ENCODE measurements around the gene SNX5.

SNX5 gene

DNA sequence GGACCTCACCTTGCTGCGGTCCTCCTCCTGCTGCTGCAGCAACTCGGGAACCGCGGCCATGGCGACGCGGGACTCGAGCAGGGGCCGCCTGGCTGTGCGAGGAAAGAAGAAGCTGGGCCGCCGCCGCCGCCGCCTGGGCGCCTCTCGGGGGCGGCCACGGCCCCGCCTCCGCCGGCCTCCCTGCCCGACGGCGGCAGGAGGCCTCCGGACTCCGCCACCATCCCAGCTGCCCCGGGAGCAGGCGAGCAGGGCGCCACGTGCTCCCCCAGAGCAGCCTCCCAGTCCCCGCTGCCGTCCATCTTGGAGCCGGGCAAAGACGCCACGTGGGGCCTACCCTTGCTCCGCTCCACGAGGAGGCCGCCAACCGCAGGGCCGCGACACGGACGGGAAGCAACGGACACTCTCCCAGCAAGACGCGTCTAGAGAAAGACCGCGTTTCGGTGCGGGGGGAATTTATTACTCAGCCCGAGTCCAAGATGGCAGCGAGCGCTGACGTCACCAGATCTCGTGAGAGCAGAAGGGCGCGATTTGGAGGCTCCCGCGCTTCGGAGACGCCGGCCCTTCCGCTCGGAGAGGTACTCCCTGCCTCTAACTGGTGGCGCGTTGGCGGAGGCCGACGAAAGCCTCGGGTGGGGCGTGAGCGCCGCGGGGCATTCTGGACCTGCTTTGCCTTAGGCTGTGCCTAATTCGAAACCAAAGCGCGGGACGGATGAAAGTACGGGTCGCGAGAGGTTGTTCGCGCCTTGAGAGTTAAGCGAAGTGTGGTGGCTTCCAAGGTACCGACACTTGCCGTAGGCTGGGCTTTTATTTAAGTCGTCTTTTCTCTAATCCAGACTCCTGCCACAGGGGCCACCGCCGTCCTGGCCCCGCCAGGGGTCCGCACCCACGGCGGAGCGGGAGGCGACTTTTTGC, at the start of gene SNX5, which contains the start of gene MGME1:
Gene SNX5, minus strand, starts transcription at position 429 of the 912 bp plus-strand sequence. Its CDS starts 369 bp downstream, at position 60.
Gene MGME1, plus strand, starts transcription at position 653 of the 912 bp plus-strand sequence. CDS start 842 bp downstream, outside the sequence.
- DNase-seq (ENCODE audit: low read depth in 2 of 3, low spot score in 1 of 3) = peak; percentile 98 to 100 (median 98)

DNA sequence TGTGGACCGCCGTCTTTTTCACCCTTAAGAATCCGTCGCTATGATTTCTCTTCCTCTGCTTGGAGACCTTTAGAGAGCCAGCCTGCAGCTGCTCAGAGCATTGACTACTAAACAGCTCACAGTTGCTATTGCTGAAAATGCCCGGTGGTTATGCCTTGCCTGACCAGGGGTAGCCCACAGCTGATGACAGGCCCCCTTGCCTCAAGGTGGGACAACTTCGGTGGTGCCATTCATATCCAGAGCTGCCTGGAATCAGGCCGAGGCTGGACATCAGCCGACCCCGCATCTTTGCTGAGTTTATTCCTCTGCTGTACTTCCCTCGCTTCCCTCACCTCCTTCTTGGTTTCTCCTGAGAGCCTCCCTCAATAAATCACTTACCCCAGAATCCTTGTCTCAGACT, 49.5 kb upstream of the SNX5 start:
- DNase-seq (ENCODE audit: low read depth in 2 of 3, low spot score in 1 of 3) = no peak

DNA sequence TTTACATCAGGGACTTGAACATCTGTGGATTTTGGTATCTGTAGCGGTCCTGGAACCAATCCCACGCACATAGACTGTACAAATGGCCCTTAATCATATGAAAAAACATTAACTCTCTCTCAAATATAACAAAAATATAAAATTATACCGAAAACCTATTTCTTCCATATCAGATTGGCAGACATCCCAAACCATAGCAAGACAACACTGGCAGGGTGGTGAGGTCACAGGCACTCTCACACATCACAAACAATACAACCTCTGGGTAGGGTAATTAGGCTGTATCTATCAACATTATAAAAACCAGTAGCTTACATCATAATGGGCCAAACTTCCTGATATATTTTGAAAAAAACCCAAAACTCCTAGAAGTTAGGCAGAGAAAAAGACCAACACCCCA, 48.2 kb upstream of the SNX5 start:
- no peak for DNase-seq (ENCODE audit: low read depth in 2 of 3, low spot score in 1 of 3)

DNA sequence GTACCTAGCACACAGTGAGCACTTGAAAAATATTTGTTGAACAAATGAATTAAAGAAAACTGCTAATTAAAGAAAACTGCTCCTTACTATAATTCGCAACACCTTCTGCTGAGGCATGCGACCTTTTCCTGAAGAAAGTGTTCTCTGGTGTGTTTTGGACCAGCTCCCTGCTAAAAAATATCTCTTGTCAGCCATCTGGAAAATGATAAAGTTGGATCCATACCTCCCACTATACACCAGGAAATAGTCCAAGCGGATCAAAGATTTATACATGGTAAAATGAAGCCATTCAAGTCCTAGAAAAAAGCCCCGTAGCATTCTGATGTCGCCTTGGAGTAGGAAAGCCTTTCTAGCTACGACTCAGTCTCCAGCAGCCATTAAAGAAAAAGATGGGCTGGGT, 45.8 kb upstream of the SNX5 start:
- DNase-seq (ENCODE audit: low read depth in 2 of 3, low spot score in 1 of 3) = no peak

DNA sequence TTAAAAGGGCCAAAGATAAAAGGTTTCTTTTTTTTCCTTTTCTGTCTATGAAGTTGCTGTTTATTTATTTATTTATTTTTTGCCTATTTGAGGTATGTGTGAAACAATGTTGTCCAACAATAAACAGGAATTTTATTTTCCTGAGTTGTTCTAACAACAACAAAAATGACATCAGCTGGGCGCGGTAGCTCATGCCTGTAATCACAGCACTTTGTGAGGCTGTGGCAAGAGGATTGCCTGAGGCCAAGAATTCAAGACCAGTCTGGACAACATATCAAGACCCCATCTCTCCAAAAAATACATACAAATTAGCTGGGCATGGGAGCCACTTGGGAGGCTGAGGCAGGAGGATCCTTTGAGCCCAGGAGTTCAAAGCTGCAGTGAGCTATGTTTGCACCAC, 44.3 kb upstream of the SNX5 start:
- no peak for DNase-seq (ENCODE audit: low read depth in 2 of 3, low spot score in 1 of 3)

DNA sequence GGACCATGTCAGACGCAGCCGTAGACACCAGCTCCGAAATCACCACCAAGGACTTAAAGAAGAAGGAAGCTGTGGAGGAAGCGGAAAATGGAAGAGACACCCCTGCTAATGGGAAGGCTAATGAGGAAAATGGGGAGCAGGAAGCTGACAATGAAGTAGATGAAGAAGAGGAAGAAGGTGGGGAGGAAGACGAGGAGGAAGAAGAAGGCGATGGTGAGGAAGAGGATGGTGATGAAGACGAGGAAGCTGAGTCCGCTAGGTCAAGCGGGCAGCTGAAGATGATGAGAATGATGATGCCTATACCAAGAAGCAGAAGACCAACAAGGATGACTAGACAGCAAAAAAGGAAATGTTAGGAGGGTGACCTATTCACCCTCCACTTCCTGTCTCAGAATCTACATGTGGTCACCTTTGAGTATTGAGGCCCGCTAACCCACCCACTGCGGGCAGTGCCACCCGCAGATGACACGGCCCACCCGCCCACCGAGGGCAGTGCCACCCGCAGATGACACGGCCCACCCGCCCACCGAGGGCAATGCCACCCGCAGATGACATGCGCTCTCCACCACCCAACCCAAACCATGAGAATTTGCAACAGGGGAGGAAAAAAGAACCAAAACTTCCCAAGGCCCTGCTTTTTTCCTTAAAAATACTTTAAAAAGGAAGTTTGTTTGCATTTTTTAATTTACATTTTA, 43.5 kb upstream of the SNX5 start:
- no peak for DNase-seq (ENCODE audit: low read depth in 2 of 3, low spot score in 1 of 3)

DNA sequence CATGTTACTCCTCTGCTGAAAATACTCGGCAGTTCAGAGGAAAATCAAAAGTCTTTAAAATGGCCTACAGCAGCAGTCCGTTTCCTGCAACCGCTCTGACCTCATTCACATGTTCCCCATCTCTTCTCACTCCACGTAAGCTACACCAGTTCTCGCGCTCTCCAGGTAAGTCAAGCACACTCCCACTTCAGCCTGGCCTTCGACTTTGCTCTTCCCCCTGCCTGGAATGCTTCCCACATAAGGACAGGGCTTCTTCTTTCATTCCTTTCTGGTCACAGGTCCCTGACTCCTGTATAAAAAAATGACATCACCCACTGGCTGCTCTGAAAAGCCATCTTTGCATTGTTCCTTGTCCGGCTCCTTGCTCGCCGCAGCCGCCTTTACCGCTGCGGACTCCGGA, 42.9 kb upstream of the SNX5 start:
- no peak for DNase-seq (ENCODE audit: low read depth in 2 of 3, low spot score in 1 of 3)

DNA sequence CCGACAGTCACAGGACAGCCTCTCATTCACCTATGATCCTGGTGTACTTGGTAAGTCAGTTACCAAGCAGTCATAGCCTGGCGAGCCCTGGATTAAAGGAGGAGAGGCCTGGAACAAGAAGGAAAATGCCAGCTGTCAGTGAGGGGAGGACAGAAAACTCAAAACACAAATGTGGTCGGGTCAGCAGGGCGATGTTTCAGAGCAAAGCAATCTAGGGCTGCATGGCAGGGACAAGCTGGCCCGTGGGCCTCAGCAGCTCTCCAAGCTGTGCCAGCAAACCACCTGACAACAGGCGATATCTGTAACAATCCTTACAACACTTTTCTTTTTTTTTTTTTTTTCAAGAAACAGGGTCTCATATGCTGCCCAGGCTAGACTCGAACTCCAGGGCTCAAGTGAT, 40.5 kb upstream of the SNX5 start:
- no peak for DNase-seq (ENCODE audit: low read depth in 2 of 3, low spot score in 1 of 3)

DNA sequence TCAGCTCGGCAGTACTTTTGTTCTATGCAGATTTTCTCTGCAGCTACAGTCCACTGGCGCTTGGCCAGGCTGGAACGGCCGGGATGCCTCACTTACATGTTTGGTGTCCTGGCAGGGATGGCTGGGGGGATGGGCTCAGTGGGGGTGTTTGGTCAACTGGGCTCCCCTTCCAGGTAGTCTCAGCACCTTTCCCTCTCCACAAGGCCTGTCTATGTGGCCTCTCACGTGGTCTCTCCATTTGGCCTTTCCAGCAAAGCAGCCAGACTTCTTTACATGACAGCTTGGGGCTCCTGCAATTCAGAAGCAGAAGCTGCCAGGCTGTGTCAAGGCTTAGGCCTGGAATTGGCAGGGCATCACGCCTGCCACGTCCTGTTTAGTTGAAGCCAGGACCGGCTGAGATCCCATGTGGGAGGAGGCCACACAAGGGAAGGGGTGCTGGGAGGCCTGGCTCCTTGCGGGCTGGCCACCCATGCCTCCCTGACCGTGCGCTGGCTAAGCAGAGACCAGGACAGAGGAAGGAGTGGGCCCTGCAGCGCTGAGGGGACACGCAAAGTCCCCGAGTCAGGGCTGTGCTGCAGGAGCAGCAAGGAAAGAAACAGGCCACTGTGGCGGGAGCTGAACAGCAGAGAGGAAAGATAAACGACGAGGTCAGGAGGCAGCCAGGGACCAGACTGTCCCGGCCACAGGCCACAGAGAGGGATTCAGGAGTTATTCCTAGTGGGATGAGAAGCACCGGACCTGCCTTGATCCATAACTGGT, 39.1 kb upstream of the SNX5 start:
- no peak for DNase-seq (ENCODE audit: low read depth in 2 of 3, low spot score in 1 of 3)

DNA sequence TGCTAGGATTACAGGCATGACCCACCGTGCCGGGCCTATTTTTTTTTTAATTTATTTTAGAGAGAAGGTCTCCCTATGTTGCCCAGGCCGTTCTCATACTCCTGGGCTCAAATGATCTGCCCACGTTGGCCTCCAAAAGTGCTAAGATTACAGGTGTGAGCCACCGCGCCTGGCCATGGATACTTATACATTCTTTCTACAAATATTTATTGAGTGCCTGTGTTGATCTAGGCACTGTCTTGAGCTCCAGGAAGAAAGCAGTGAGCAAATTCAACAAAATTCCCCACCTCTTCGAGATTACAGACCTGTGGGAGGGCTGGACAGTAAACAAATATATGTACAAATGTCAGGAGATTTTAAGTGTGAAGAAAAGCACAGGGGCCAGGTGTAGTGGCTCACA, 38.1 kb upstream of the SNX5 start:
- DNase-seq (ENCODE audit: low read depth in 2 of 3, low spot score in 1 of 3) = no peak

DNA sequence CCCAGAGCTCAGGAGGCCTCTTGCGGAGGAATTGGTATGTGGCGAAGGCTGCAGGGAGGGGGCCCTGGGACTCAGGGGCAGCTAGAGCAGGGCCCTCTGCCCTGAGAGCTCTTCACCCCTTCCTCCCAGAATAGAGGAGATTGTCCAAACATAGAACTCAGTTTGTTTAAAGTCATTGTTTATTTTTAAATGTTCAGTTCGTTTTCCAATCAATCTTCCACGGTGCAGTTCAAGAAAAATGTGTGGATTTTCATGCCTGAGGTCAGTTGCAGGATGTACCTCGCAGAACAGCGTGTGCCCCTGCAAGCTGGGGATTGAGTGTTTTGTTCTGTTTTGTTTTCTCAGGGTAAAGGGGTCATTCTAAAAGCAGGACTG, 37.4 kb upstream of the SNX5 start:
- no peak for DNase-seq (ENCODE audit: low read depth in 2 of 3, low spot score in 1 of 3)

DNA sequence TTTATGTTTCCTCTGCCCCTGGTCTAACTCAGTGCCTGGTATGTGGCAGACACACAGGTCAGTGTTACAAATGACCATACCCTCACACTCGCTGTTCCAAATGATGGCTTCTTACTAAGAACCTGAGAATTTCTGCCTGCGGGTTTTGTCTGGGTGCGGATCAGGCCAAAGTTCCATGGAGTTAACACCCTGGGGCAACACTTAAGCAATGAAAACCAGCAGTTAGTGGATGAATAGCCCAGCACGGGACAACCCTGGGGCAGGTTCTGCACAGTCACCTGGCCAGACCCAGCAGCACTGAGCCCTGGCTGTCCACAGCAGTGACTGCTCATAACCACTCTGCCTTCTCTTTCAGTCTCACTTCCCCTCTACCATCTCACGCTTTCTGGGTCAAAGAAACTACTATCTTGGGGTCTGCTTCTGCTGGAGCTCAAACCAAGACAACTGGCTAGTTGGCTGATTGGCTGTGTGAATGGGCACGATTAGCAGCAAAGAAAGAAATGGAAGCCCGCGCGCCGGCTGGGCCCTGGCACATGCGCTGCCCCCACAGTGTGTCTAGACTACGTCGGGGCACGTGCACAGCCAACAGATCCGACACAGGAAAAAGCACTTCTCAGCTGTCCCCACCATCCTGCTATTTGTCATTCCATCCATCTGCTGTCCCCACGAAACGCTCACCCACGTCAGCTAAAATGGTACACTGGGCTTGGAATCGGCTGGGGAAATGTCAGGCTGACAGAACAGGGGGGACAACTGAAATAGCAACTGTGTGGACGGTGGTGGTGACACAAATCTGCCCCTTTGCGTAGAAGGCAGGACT, 36.8 kb upstream of the SNX5 start:
- no peak for DNase-seq (ENCODE audit: low read depth in 2 of 3, low spot score in 1 of 3)

DNA sequence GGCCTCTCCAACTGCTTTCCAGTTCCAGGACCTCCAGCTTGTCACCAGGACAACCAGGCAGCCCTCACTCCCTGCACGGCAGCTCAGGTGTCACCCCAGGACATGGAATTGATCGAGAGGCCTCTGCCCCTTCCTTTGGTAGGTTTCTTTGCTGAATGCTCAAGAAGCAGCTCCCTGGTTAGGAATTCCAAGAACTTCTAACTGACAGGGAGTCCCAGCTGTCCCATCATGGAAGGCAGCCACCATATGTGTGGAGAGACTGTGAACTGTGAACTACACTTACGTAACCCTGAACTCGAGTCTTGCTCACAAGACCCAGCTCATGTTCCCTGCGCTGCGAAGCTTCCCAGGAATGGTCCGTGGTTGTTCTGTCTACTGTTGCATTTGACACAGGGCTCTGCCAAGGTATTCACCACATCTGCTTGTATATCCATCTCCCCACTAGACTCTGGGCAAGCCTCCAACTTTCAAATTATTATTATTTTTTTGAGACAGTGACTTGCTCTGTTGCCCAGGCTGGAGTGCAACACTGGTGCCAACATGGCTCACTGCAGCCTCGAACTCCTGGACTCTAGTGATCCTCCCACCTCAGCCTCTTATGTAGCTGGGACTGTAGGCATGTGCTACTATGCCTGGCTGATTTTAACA, 35.9 kb upstream of the SNX5 start:
- no peak for DNase-seq (ENCODE audit: low read depth in 2 of 3, low spot score in 1 of 3)

DNA sequence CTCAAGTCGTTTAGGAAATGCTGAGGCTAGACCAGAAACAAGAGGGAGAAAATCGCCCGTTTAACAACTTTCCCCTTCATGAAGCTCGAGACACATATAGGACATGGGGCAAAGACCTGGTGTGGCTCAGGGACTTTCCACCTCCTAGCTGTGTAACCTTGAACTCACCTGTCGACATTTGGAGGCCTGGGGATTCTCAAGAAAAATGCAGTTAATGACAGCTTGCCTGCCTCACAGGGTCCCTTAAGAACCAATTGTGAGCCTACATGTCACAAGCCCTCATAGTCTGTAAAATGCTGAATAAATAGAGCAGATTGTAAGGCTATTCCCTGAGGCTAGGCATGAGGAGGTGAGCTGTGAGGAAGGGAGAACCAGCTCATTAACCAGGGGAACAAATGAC, 35.3 kb upstream of the SNX5 start:
- no peak for DNase-seq (ENCODE audit: low read depth in 2 of 3, low spot score in 1 of 3)

DNA sequence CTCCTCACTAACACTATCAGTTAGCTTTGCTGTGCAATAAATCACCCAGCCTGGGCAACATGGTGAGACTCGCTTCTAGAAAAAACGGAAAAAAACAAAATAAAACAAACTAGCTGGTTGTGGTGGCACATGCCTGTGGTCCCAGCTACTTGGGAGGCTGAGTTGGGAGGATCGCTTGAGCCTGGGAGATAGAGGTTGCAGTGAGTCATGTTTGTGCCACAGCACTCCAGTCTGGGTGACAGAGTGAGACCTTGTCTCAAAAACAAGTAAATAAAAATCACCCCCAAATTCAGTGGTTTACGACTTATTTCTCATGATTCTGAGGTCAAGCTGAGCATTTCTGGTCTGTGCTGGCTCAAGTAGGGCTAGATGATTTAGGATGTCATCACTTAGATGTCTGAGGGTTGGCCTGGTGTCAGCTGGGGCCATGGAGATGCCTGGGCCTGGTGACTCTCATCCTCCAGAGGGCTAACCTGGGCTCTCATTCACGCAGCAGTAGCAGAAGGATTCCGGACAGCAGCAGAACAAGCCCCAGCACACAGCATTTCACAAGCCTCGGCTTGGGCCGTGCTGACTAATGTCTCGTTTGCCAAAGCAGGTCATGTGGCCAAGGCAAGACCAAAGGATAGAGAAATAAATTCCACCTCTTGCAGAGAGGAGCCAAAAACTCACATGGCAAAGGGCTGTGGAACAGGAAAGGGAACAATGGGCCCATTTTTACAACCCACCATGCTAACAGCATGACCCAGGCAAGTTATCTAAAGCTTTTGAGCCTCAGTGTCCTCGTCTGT, 32.7 kb upstream of the SNX5 start:
- no peak for DNase-seq (ENCODE audit: low read depth in 2 of 3, low spot score in 1 of 3)

DNA sequence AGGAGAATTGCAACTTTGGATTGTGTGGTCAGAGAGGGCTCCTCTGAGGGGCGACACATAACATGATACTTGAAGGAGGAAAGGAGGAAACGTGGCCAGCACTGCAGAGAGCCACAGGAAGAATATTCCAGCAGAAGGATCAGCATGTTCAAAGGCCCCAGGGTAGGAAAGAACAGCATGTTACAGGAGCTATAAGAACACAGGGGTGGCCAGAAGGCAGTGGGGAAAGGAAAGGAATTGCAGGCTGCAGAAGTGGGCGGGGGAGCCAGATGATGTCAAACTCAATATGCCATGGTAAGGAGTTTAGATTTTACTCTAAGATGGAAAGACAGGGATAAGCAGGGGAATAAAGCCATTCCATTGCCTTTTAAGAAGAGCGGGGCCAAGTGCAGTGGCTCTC, 31.0 kb upstream of the SNX5 start:
- DNase-seq (ENCODE audit: low read depth in 2 of 3, low spot score in 1 of 3) = no peak

DNA sequence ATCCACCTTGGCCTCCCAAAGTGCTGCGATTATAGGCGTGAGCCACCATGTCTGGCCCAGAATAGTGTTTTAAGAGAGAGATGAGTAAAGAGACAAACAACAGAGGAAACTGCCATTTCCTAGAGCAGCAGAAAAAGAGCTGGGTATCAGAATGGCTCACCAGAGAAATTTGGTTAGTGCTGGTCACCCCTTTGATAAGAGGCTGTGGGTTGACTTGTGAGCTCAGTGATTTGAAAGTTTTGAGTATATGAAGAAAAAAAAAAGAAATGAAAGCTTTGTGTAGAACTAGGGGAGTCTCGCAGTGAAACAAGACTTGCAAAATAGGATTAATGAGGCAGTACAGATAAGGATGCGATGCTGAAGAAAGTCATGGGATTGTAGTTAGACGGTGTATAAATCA, 29.9 kb upstream of the SNX5 start:
- DNase-seq (ENCODE audit: low read depth in 2 of 3, low spot score in 1 of 3) = no peak

DNA sequence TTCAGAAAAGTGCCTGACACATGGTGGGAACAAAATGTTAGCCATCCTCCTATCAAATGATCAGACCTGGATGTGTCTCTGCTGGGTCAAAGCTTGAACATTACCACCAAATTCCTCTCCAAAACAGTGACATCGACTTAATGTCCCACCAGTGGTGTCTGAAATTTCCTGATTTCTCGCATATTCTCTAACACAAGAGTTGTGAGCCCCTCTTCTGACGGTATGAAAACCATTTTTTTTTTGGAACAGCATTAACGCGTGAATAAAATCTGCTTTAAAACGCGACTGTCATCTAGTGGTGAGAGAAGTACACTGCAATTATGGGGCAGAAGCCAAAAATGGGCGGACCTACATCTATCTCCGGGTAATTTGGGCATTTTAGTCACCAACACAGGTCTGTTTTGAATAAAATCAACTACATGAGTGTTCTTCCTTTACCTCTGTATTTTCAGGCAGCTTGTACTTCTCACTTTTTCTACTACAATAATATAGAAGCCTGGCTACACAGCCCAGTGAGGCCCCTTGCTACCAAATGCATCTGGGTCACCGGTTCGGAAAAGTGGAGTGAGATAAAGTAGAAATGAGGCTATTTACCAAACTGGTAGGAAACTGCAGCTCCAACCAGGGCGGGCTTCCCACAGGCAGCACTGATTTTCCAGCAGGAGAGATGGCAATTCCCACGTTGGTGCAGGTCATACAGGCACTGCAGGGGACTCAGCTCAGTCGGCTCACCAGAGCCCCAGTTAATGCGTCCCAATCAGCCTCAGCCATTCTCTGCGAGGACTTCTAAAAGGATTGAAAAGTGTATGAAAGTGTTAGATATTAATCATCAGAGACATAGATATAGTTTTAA, 27.6 kb upstream of the SNX5 start:
- peak in 2 of 3 donors; percentile 14 to 52 for DNase-seq (ENCODE audit: low read depth in 2 of 3, low spot score in 1 of 3)

DNA sequence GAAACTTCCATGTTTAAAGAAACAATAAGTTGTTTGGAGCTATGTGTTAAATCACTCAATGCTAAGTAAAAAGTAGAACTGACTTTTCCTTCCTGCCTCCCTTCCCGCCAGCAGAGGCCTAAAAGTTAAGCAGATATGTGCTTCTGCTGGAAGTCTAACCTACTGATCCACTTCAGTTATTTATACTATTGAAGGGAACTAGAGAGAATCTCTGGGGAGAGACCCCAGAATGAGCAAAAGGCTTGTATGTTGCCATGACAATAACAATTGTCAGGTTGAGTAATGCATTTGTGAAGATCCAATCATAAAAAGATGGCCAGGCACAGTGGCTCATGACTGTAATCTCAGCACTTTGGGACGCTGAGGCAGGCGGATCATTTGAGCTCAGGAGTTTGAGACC, 25.0 kb upstream of the SNX5 start:
- no peak for DNase-seq (ENCODE audit: low read depth in 2 of 3, low spot score in 1 of 3)

Data from stimulated activated CD4-positive, alpha-beta T cell treated with anti-CD3 and anti-CD28 coated beads, Interleukin-12 subunit alpha, Interleukin-12 subunit beta, amount 100 ng/mL, for 48 hours (primary cell).